HFFc6 (cell line): Measurements from ENCODE around the gene CARMIL1. TPM values are rescaled to one million over a fixed set of nuclear protein-coding genes. Genes with fewer than 3 reads are reported as not detected.

ENCODE experiments used
- DNase-seq: peaks from one replicate; pipeline ENCODE4 v3.0.0-alpha.2; 2018
- H3K27ac Mint-ChIP-seq: 2 replicates; pipeline ENCODE4 v1.8.0; 2020; ENCODE audit warnings: mild to moderate bottlenecking, mixed read lengths
- H3K27me3 Mint-ChIP-seq: 2 replicates; pipeline ENCODE4 v1.8.0; 2021; ENCODE audit warnings: mild to moderate bottlenecking, moderate library complexity, mixed read lengths; ENCODE audit not compliant: insufficient read depth
- H3K36me3 Mint-ChIP-seq: 2 replicates; pipeline ENCODE4 v1.8.0; 2021; ENCODE audit warnings: low read depth, mixed read lengths
- H3K4me1 Mint-ChIP-seq: 2 replicates; pipeline ENCODE4 v1.8.0; 2020; ENCODE audit warnings: low read depth, mixed read lengths
- H3K4me3 Mint-ChIP-seq: 2 replicates; pipeline ENCODE4 v1.8.0; 2020; ENCODE audit warnings: mild to moderate bottlenecking, moderate library complexity, mixed read lengths
- H3K9me3 Mint-ChIP-seq: 2 replicates; pipeline ENCODE4 v1.8.0; 2020; ENCODE audit warnings: mild to moderate bottlenecking, mixed read lengths
- total RNA-seq, 6 experiments: library from RNA; stranded (reverse); fragmentation: NEBNext Ultra II Directional; extraction: Animal tissue kit (Norgen Biotek cat#: 25700); gene quantifications; 2 replicates in 1 of 6; 3 replicates in 5 of 6; pipeline ENCODE4 v1.2.3, GENCODE V29; 2021
- TF ChIP-seq, protein P1 (sequence below): fragments of 200-600 bp; sonication (generic); IDR thresholded peaks from 2 replicates; pipeline ENCODE4 v1.5.0; 2021; ENCODE audit warnings: antibody characterized with exemption, mild to moderate bottlenecking

CARMIL1 gene
- total RNA-seq, 6 experiments from 2014 or later = 12.2 to 15.6 (median 13.7) TPM

DNA sequence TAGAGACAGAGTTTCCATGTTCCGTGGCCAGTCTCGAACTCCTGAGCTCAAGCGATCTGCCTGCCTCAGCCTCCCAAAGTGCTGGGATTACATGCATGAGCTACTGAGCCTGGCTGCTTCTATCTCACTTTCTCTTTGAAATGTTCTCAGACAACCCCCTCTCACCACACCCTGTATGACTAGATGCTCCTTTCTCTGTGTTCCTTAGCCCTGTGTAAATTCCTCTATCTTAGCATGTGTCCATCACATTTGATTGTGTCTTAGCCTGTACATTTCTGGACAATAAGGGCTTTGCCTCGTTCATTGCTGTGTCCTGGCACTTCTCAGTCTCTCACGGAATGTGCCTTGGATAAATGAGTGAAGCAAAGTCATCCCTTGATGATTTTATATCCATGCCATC, 204.8 kb downstream of the CARMIL1 start:
- Mint-ChIP-seq H3K27me3 (no peaks in the 10 kb centered on the region), H3K27ac (no peak overlapping the region), H3K4me1 (peaks cover 26% of the 10 kb centered on the region), H3K36me3 (0 out of 2 replicates have a peak, but pooled peaks cover 5% of the 10 kb centered on the region), H3K4me3 (no peak overlapping the region), H3K9me3 (no peaks in the 10 kb centered on the region)
- no peak for DNase-seq
- TF ChIP-seq, protein P1, sequence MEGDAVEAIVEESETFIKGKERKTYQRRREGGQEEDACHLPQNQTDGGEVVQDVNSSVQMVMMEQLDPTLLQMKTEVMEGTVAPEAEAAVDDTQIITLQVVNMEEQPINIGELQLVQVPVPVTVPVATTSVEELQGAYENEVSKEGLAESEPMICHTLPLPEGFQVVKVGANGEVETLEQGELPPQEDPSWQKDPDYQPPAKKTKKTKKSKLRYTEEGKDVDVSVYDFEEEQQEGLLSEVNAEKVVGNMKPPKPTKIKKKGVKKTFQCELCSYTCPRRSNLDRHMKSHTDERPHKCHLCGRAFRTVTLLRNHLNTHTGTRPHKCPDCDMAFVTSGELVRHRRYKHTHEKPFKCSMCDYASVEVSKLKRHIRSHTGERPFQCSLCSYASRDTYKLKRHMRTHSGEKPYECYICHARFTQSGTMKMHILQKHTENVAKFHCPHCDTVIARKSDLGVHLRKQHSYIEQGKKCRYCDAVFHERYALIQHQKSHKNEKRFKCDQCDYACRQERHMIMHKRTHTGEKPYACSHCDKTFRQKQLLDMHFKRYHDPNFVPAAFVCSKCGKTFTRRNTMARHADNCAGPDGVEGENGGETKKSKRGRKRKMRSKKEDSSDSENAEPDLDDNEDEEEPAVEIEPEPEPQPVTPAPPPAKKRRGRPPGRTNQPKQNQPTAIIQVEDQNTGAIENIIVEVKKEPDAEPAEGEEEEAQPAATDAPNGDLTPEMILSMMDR = no peak

- no peak for DNase-seq
- Mint-ChIP-seq H3K9me3 (no peaks in the 10 kb centered on the region), H3K27me3 (no peaks in the 10 kb centered on the region), H3K4me1 (peaks cover 32% of the 10 kb centered on the region), H3K4me3 (no peak overlapping the region), H3K27ac (no peak overlapping the region), H3K36me3 (0 out of 2 replicates have a peak, but pooled peaks cover 5% of the 10 kb centered on the region)
- TF ChIP-seq, protein P1 = no peak
Observed at GRCh38 chr6:25484900-25485299, 205.7 kb downstream of the CARMIL1 start.

- TF ChIP-seq, protein P1 = no peak
- 0 out of 2 replicates have a peak, but pooled peaks cover 2% of the 10 kb centered on the region for H3K36me3 Mint-ChIP-seq
- H3K4me1 Mint-ChIP-seq = peaks cover 35% of the 10 kb centered on the region
- H3K27ac Mint-ChIP-seq = no peak overlapping the region
- no peaks in the 10 kb centered on the region for H3K9me3 Mint-ChIP-seq
- H3K27me3 Mint-ChIP-seq = no peaks in the 10 kb centered on the region
- H3K4me3 Mint-ChIP-seq = no peak overlapping the region
- no peak for DNase-seq
Observed at GRCh38 chr6:25485821-25486534, 206.8 kb downstream of the CARMIL1 start.

DNA sequence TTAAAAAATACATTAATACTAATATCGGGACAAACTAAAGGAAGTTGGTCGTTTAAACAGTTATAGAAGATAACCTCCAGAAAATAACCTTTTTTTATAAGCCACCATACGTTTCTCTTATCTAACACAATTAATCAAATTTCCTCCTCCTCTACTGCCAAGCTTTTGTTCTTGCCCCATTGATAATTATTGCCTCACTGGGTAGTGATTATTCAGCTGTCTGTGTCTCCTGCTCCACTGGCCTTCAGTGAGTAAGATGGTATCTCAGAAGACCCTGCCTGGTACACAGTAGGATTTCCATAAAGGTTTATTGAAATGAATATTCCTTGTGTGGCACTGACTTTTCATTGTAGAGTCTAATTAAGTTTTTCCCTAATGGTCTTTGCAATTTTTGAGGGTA, 207.4 kb downstream of the CARMIL1 start:
- no peak for DNase-seq
- TF ChIP-seq, protein P1 = no peak
- Mint-ChIP-seq H3K9me3 (no peaks in the 10 kb centered on the region), H3K4me3 (no peak overlapping the region), H3K27ac (no peak overlapping the region), H3K4me1 (peaks cover 29% of the 10 kb centered on the region), H3K36me3 (no peaks in the 10 kb centered on the region), H3K27me3 (no peaks in the 10 kb centered on the region)

DNA sequence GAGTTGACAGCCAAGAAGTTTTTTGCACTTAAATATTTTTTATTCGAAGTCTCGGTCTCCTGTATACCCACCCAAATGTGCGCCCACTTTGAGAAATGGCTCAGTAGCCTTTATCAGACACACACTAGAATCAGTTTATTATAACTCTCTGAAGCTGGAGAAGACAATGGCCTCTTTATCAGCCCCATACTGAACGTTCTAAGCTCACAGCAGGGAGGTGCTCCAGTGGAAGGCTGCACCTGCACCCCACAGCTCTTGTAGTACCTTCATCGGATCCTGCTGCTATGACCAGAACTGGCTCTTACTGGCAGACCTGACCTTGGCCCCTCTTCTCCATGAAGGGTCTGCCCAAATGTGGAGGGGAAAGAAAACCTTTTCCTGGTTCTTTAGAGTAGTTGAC, 207.8 kb downstream of the CARMIL1 start:
- Mint-ChIP-seq H3K27ac (no peak overlapping the region), H3K36me3 (no peaks in the 10 kb centered on the region), H3K9me3 (no peaks in the 10 kb centered on the region), H3K27me3 (no peaks in the 10 kb centered on the region), H3K4me1 (peaks cover 25% of the 10 kb centered on the region), H3K4me3 (no peak overlapping the region)
- DNase-seq = no peak
- TF ChIP-seq, protein P1 = no peak
